Measurements from ENCODE around the gene LIFR.
"Not testable (repeated sequence)": the region's sequence is repeated elsewhere in the genome, so short reads cannot be mapped to it uniquely, and the experiment has no call there.

GRCh38 chr5:38516649-38517048 lies 39.8 kb downstream of the LIFR start:
- TF ChIP-seq CTCF (IDR thresholded peaks at IDR 0.05; ENCODE audit: insufficient read depth, low read depth, low read length); EZH2 (IDR thresholded peaks at IDR 0.05; ENCODE audit: insufficient read depth, low read length): not testable (repeated sequence)
